GM12892 (cell line): ENCODE results near the gene DNAH11.
"Not testable (repeated sequence)": the region's sequence is repeated elsewhere in the genome, so short reads cannot be mapped to it uniquely, and the experiment has no call there.

Source experiments
- DNase-seq: peaks from one replicate; pipeline ENCODE4 v3.0.0; 2011; ENCODE audit not compliant: insufficient read length
- FAIRE-seq: peaks from 2 replicates; lab custom pipeline; 2011; peaks lifted over from hg19 to GRCh38; lab: Jason Lieb, UNC
- POLR2A ChIP-seq: IDR thresholded peaks from 2 replicates; pipeline ENCODE4 v1.6.1; 2011; ENCODE audit warnings: low read depth, low read length, control low read depth
- POLR2AphosphoS5 ChIP-seq: IDR thresholded peaks from 2 replicates; pipeline ENCODE4 v1.6.1; 2011; ENCODE audit warnings: low read depth, low read length, control low read depth
- TAF1 ChIP-seq: IDR thresholded peaks from 2 replicates; pipeline ENCODE4 v1.6.1; 2011; ENCODE audit warnings: low read depth, mild to moderate bottlenecking, control low read depth, low read length, borderline replicate concordance

Gene DNAH11

DNA sequence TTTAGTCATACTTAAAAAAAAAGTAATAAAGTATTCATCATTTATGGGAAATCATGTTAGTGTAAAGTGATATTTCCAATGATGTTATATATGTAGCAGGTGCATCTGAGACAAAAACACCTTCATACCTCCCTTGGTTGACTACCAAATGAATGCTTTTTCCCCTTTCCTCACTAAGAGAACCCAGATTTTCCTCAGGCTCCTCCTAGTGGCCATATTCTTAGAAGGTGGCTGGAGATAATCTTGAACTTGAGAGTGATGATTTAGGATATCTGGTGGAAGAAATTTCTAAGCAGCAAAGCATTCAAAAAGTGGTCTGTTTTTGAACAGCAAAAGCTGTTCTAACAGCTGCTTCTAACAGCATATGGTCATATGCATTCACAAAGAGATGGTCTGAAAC is 16.8 kb upstream of the DNAH11 start:
- FAIRE-seq (peak; percentile 5), DNase-seq (no peak)
- no peak for TF ChIP-seq POLR2AphosphoS5
- no peak for TF ChIP-seq TAF1
- no peak for TF ChIP-seq POLR2A

DNA sequence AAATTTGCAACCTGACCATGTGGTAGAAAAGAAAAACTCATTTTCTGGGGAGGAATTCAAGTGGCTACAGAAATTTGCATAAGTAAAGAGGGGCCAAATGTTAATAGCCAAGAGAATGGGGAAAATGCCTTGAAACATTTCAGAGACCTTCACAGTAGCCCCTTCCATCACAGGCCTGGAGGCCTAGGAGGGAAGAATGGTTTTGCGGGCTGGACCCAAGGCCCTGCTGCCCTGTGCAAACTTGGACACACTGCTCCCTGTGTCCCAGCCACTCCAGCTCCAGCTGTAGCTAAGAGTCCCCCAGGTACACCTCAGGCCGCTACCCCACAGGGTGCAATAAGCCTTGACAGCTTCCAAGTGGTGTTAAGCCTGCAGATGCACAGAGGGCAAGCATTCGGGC is 16.4 kb upstream of the DNAH11 start:
- no peak for DNase-seq
- no peak for FAIRE-seq
- TF ChIP-seq POLR2A (no peak), TAF1 (no peak), POLR2AphosphoS5 (no peak)

- not testable (repeated sequence) for DNase-seq, FAIRE-seq
Observed at GRCh38 chr7:21532485-21532884, 10.4 kb upstream of the DNAH11 start.

GRCh38 chr7:21533646-21534045 is 9.2 kb upstream of the DNAH11 start:
- FAIRE-seq, DNase-seq: not testable (repeated sequence)

- FAIRE-seq, DNase-seq: not testable (repeated sequence)
Observed at GRCh38 chr7:21536445-21537118, 6.3 kb upstream of the DNAH11 start.

DNA sequence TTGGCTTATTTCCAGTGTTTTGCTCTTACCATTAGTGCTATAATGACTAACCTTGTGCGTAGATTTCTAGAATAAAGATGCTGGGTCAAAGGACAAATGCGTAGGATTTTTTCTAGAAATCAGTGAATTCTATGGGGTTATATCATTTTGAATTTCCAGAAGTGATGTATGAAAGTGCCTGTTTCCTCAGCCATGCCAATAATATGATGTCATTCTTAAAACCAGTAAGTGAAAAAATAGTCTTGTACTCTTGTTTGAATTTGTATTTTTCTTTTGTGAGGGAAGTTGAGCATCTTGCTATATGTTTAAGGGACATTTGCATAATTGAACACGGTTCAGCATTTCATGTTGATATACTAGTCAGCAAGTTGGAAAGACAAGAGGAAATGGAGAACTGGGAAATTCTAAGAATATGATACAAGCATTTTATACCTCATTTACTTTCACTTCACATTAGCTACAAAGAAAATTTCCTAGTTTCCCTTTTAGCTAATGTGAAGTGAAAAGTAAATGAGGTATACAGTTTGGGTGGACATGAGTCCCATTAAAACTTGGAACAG is 3.8 kb upstream of the DNAH11 start:
- FAIRE-seq (no peak), DNase-seq (no peak)
- TF ChIP-seq POLR2A (no peak), TAF1 (no peak), POLR2AphosphoS5 (no peak)

GRCh38 chr7:21543528-21544302 is 876 bp downstream of the DNAH11 start:
- FAIRE-seq = no peak
- DNase-seq = no peak
- TF ChIP-seq POLR2AphosphoS5 (no peak), TAF1 (no peak), POLR2A (no peak)

- no peak for TF ChIP-seq TAF1
- TF ChIP-seq POLR2A = no peak
- TF ChIP-seq POLR2AphosphoS5 = no peak
- FAIRE-seq = no peak
Observed at GRCh38 chr7:21544303-21544656, 1.4 kb downstream of the DNAH11 start.

DNA sequence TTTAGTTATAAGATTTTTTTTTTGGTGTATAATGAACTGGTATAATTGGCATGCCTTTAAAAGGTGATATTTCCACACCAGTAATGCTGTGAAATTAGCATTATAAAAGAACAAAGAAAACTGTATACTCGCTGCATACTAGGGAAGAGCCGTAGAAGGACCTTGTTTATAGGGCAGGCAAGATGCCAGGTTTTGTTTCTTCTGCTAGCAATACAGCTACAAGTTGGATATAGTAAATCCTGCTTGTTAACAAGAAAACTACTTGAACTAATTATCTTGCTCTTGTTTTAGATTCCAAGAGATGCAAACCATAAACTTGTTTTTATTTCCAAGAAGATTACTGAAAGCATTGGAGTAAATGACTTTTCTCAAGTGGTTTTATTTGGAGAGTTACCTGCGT is 1.9 kb downstream of the DNAH11 start:
- no peak for FAIRE-seq
- no peak for DNase-seq
- no peak for TF ChIP-seq TAF1
- no peak for TF ChIP-seq POLR2A
- TF ChIP-seq POLR2AphosphoS5 = no peak

More at GRCh38 chr7:21544303-21544656, 1.4 kb downstream of the DNAH11 start:
- no peak for DNase-seq

DNA sequence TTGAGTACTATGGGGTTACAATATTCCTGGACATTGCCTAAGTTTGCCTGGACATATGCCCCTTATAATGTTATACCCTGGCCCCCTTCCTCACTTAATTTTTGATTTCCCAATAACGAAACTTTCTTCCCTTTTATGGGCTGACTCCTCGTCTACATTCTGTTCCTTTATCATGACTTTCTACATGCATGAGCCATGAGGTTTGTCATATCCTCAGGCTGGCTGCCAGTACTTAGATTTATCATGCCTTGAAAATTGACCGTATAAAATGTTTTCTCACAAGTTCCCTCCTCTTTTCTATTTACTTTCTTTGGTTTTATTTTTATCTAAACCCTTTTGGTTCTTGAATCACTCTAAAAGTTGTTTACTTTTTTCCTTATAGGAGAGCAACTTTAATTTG is 4.7 kb downstream of the DNAH11 start:
- FAIRE-seq = no peak
- DNase-seq = no peak
- TF ChIP-seq POLR2AphosphoS5 = no peak
- no peak for TF ChIP-seq POLR2A

GRCh38 chr7:21548491-21548890 is 5.7 kb downstream of the DNAH11 start:
- TF ChIP-seq TAF1 (no peak), POLR2A (no peak), POLR2AphosphoS5 (no peak)
- FAIRE-seq = no peak
- no peak for DNase-seq

DNA sequence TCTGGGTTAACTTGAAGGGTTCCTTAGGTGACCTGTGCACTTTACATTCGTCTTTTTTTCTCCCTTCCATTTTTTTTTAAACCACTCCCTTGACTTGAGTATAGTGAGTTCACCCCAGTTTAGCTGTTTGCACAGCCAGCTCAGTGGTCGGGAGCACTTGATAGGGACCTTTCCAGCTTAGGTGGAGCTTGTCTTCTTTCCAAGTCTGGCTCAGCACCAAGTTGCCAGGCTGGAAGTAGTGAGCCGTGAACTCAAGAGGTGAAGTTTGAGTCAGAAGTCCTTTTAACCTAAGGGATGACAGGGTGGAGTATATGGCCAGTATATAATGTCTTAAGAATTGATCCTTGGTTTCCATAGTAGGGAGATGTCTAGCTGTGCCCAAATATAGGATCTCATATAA is 7.2 kb downstream of the DNAH11 start:
- TF ChIP-seq POLR2A = no peak
- no peak for TF ChIP-seq POLR2AphosphoS5
- no peak for TF ChIP-seq TAF1
- FAIRE-seq (no peak), DNase-seq (no peak)
